Heart left ventricle (tissue), 13 donors: Measurements from ENCODE around the gene CWC22.

Source experiments
- CTCF ChIP-seq, 12 donors: fragments of 200-600 bp; sonication (generic) in 4 of 12; IDR thresholded peaks; one replicate each; pipeline versions ENCODE4 v1.5.0 to v1.8.0; 2018 to 2022; ENCODE audit warnings: antibody characterized with exemption in 12 of 12, mild to moderate bottlenecking in 5 of 12
- POLR2A ChIP-seq, 2 donors: fragments of 450-650 bp; IDR thresholded peaks; one replicate each; pipeline ENCODE4 v1.6.1; 2017; ENCODE audit warnings: antibody characterized with exemption in 2 of 2, mild to moderate bottlenecking in 2 of 2, moderate library complexity in 2 of 2
- donor health status: ischemic (EF 13 %, LVEDD 7.1; RV severe dilation, severe dysfunction).
- donor health status: DM: no; HTN: yes; CAD: no.
- donor health status: DM: no; HTN: no; CAD: no.
- donor health status: ischemic (EF 25% LVEDD 6.9; RV normal size, moderate dysfunction).
- donor health status: ischemic (EF 25% LVEDD 5.7; RV mildly dilated, moderate dysfunction).
- donor health status: ischemic (EF 35%, LVEDD 5.7; RV mildly dilated, moderate dysfunction).
- donor health status: nonischemic (EF 11% LVEDD 7.7; RV severe dilation, severe dysfunction).
- donor health status: DM: yes; HTN: yes; CAD: no.
- donor health status: PGD.
- donor health status: ischemic (EF 29% LVEDD 5.4; RV normal size, mild dysfunction).
- donor health status: nonischemic (EF 23%, LVEDD 6.1; RV moderate dilation, normal function).

- TF ChIP-seq CTCF (IDR thresholded peaks at IDR 0.05), result no peak
- TF ChIP-seq POLR2A (IDR thresholded peaks at IDR 0.05), result no peak
Measured at GRCh38 chr2:179911569-179911968, 95.5 kb downstream of the CWC22 start.
